Measurements from ENCODE around the gene RPP30. TPM values are rescaled to one million over a fixed set of nuclear protein-coding genes. Genes with fewer than 3 reads are reported as not detected.
A peak's percentile ranks its signal among the peaks of the same experiment; 100 is the strongest.
"Not testable (repeated sequence)": the region's sequence is repeated elsewhere in the genome, so short reads cannot be mapped to it uniquely, and the experiment has no call there.

The RPP30 gene
- total and polyA plus RNA-seq, 2 donors = 27.7 to 70.9 TPM

- no peak overlapping the region for H3K27ac ChIP-seq (ENCODE audit: low read depth)
- peak; percentile 66 for DNase-seq (ENCODE audit: extremely low spot score)
- WGBS = 25% methylated on average over 5 of the region's 5 CpGs
- no peaks in the 10 kb centered on the region for H3K36me3 ChIP-seq (ENCODE audit: insufficient read depth)
- no peaks in the 10 kb centered on the region for H3K4me1 ChIP-seq (ENCODE audit: insufficient read depth)
- H3K4me3 ChIP-seq (ENCODE audit: low read depth, low read length) = no peak overlapping the region
Observed at GRCh38 chr10:90930070-90930837, 58.5 kb downstream of the RPP30 start.

DNA sequence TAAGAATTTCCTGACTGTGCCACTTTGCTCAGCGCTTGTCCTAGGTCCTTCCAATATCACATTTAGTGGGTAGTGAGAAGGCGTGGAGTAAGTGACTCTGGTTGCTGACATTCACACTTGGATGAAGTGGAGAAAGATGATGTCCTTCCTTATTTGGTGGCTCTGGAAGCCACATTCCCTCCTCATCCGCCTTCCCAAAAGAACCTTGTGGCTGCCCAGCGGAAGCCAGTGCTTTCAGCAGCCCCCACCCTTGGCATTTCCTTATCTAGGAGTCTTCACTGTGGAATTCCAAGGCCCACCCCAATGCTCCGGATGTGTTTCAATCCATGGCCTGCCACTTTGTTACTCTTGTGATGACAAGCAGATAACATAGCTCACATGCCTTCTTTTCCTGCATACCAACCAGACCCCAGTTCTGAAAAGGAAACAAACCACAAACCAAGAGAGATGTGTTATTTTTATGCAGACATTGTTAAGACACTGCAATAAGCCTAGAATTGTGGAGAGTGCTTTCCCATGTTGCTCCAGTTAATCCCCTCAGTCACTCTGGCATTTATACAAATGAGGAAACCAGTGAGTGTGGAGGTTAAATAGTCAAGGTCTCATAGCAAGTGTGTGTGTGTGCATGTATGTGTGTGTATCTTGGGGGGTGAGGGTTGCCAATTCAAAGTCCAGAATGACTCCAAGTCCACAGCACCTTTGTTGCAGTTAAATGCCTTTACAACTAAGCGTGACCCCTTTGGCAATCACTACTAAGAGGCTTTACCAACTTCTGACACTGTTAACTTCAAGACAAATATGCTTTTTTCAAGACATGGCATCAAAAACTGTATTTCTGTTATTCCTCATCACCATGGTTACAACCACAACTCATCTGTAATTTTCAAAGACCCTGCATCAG is 59.4 kb downstream of the RPP30 start:
- Histone ChIP-seq H3K4me1 (ENCODE audit: insufficient read depth) (no peaks in the 10 kb centered on the region), H3K27ac (ENCODE audit: low read depth) (no peak overlapping the region), H3K4me3 (ENCODE audit: low read depth, low read length) (no peak overlapping the region), H3K36me3 (ENCODE audit: insufficient read depth) (no peaks in the 10 kb centered on the region)
- DNase-seq (ENCODE audit: extremely low spot score) = peak; percentile 15
- 33% methylated on average over 6 of the region's 6 CpGs for WGBS

DNA sequence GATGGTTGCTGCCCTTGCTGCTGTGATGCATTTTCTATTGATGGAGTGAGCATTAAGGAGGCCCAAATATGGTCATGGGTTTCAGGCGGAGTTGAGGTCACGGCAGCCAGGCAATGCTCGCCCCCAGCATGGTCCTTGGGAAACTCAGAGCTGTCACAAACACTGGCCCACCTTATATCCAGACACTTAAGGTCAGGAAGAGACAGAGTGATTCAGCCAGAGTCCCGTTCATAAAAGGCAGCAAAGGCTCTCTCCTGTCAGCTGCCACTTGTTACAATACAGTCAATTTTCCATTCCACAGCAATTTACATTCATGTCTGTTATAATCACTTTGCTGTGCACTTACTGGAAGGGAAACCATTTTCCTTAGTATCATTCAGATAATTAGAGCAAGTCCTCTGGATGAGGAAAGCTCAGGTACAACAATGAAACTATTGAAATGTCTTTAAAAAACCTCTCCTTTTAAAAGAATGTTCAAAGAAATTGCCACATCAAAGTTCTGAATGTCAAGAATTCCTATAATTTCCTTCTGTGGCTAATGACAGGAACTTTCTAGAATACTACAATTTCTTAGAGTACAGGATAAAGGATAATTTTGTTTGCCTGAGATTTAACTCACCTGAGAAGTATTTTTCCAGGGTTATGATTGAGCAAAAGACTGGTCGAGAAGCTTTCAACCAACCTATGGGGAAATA is 64.0 kb downstream of the RPP30 start:
- 56% methylated on average over 5 of the region's 5 CpGs for WGBS
- Histone ChIP-seq H3K36me3 (ENCODE audit: insufficient read depth) (no peaks in the 10 kb centered on the region), H3K27ac (ENCODE audit: low read depth) (no peak overlapping the region), H3K4me3 (ENCODE audit: low read depth, low read length) (no peak overlapping the region), H3K4me1 (ENCODE audit: insufficient read depth) (no peaks in the 10 kb centered on the region)
- DNase-seq (ENCODE audit: extremely low spot score) = no peak

DNA sequence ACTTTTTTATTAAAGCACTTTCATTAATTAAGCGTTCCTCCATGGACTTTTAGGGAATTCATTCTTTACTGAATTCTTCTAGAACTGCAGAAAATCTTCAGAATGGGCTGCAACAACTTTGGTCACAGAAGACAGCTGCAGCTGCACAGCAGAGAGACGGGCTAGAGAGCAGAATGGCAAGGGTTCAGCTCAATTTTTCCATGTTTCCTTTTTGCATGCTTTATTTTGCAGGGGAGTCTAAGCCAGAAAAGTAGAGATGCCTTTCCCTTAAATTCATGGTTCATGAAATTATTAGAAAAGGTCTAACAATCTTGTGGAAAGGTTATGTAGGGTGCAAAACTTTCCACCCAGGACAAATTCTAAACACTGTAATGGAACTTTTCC is 64.5 kb downstream of the RPP30 start:
- H3K4me3 ChIP-seq (ENCODE audit: low read depth, low read length) = no peak overlapping the region
- no peaks in the 10 kb centered on the region for H3K4me1 ChIP-seq (ENCODE audit: insufficient read depth)
- WGBS = 70% methylated on average over 2 of the region's 2 CpGs
- H3K36me3 ChIP-seq (ENCODE audit: insufficient read depth) = no peaks in the 10 kb centered on the region
- DNase-seq (ENCODE audit: extremely low spot score) = no peak
- no peak overlapping the region for H3K27ac ChIP-seq (ENCODE audit: low read depth)

DNA sequence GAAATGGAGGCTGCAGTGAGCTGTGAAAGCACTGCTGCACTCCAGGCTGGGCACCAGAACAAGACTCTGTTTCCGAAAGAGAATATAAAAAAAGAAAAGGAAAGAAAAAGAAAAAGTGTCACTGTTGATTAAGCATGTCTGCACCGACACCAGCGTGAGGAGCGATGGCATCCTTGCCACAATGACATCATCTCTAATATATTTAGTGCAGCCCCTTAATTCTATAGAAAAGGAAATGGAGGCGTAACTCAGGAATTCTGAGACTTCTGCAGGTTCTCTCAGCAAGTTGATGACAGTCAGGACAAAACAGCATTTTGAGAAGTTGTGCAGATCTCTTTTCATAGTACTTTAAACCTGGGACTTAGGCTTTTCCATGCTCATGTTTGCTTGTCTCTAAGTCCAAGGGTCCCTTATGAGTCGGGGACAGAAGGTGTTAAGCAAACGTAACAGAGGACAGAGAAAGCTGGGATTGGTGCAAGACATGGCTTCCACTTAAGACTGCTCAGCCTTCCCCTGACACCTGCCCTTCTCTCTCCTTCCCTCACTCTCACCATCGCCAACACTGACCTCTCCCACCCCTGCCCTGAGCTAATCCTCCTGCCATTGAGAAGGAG is 66.0 kb downstream of the RPP30 start:
- no peak overlapping the region for H3K4me3 ChIP-seq (ENCODE audit: low read depth, low read length)
- no peak overlapping the region for H3K27ac ChIP-seq (ENCODE audit: low read depth)
- H3K36me3 ChIP-seq (ENCODE audit: insufficient read depth) = no peaks in the 10 kb centered on the region
- DNase-seq (ENCODE audit: extremely low spot score) = no peak
- WGBS = 84% methylated on average over 8 of the region's 8 CpGs
- no peaks in the 10 kb centered on the region for H3K4me1 ChIP-seq (ENCODE audit: insufficient read depth)

GRCh38 chr10:90939116-90939515 is 67.3 kb downstream of the RPP30 start:
- Histone ChIP-seq H3K4me3 (ENCODE audit: low read depth, low read length) (no peak overlapping the region), H3K4me1 (ENCODE audit: insufficient read depth) (no peaks in the 10 kb centered on the region), H3K27ac (ENCODE audit: low read depth) (no peak overlapping the region), H3K36me3 (ENCODE audit: insufficient read depth) (no peaks in the 10 kb centered on the region)
- WGBS = 56% methylated on average over 1 of the region's 1 CpG
- no peak for DNase-seq (ENCODE audit: extremely low spot score)

GRCh38 chr10:90939648-90940047 is 67.9 kb downstream of the RPP30 start:
- H3K36me3 ChIP-seq (ENCODE audit: insufficient read depth) = no peaks in the 10 kb centered on the region
- no peak overlapping the region for H3K4me3 ChIP-seq (ENCODE audit: low read depth, low read length)
- no peak for DNase-seq (ENCODE audit: extremely low spot score)
- 93% methylated on average over 6 of the region's 6 CpGs for WGBS
- H3K27ac ChIP-seq (ENCODE audit: low read depth) = no peak overlapping the region
- no peaks in the 10 kb centered on the region for H3K4me1 ChIP-seq (ENCODE audit: insufficient read depth)

- not testable (repeated sequence) for H3K4me3 ChIP-seq (ENCODE audit: low read depth, low read length); H3K36me3 ChIP-seq (ENCODE audit: insufficient read depth); DNase-seq (ENCODE audit: extremely low spot score); H3K27ac ChIP-seq (ENCODE audit: low read depth); H3K4me1 ChIP-seq (ENCODE audit: insufficient read depth)
- 78% methylated on average over 3 of the region's 3 CpGs for WGBS
Observed at GRCh38 chr10:90942980-90943379, 71.2 kb downstream of the RPP30 start.

DNA sequence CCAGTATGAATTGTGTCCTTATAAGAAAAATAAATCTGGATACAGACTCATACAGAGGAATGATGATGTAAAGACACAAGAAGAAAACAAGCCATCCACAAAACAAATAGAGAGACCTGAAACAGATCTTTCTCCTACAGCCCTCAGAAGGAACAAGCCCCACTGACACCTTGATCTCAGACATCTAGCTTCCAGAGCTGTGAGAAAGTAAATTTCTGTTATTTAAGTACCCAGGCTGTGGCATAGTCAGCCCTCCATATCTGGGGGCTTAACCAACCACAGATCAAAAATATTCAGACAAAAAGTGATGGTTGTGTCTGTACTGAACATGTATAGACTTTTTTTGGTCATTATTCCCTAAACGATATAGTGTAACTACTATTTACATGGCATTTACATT is 73.0 kb downstream of the RPP30 start:
- Histone ChIP-seq H3K4me1 (ENCODE audit: insufficient read depth) (no peaks in the 10 kb centered on the region), H3K27ac (ENCODE audit: low read depth) (no peak overlapping the region), H3K4me3 (ENCODE audit: low read depth, low read length) (no peak overlapping the region), H3K36me3 (ENCODE audit: insufficient read depth) (no peaks in the 10 kb centered on the region)
- DNase-seq (ENCODE audit: extremely low spot score) = no peak
- WGBS = 43% methylated on average over 1 of the region's 1 CpG

GRCh38 chr10:90945491-90946070 is 73.8 kb downstream of the RPP30 start:
- no peaks in the 10 kb centered on the region for H3K36me3 ChIP-seq (ENCODE audit: insufficient read depth)
- WGBS = 71% methylated on average over 4 of the region's 4 CpGs
- no peak overlapping the region for H3K27ac ChIP-seq (ENCODE audit: low read depth)
- H3K4me3 ChIP-seq (ENCODE audit: low read depth, low read length) = no peak overlapping the region
- H3K4me1 ChIP-seq (ENCODE audit: insufficient read depth) = no peaks in the 10 kb centered on the region
- no peak for DNase-seq (ENCODE audit: extremely low spot score)

- no peak overlapping the region for H3K4me3 ChIP-seq (ENCODE audit: low read depth, low read length)
- no peak overlapping the region for H3K27ac ChIP-seq (ENCODE audit: low read depth)
- H3K36me3 ChIP-seq (ENCODE audit: insufficient read depth) = no peaks in the 10 kb centered on the region
- DNase-seq (ENCODE audit: extremely low spot score) = no peak
- H3K4me1 ChIP-seq (ENCODE audit: insufficient read depth) = no peaks in the 10 kb centered on the region
- 70% methylated on average over 5 of the region's 5 CpGs for WGBS
Observed at GRCh38 chr10:90947030-90947960, 75.5 kb downstream of the RPP30 start.
